ENCODE data around the gene HTRA3.
"Not testable (repeated sequence)": the region's sequence is repeated elsewhere in the genome, so short reads cannot be mapped to it uniquely, and the experiment has no call there.

Gene HTRA3

GRCh38 chr4:8330821-8331574, 61.4 kb downstream of the HTRA3 start:
- no peak for DNase-seq

- no peak for DNase-seq
These were observed 62.0 kb downstream of the HTRA3 start for GRCh38 chr4:8331575-8331955.

- no peak for DNase-seq
These were observed 62.7 kb downstream of the HTRA3 start for GRCh38 chr4:8332038-8332857.

GRCh38 chr4:8332891-8333331, 63.4 kb downstream of the HTRA3 start:
- DNase-seq = no peak

GRCh38 chr4:8333726-8334460, 64.3 kb downstream of the HTRA3 start:
- DNase-seq = no peak

GRCh38 chr4:8334786-8335460, 65.4 kb downstream of the HTRA3 start:
- no peak for DNase-seq

GRCh38 chr4:8335848-8336247, 66.3 kb downstream of the HTRA3 start:
- DNase-seq = no peak

GRCh38 chr4:8336412-8337075, 67.0 kb downstream of the HTRA3 start:
- no peak for DNase-seq

GRCh38 chr4:8338351-8338961, 68.9 kb downstream of the HTRA3 start:
- no peak for DNase-seq

GRCh38 chr4:8340781-8341241, 71.3 kb downstream of the HTRA3 start:
- no peak for DNase-seq

GRCh38 chr4:8341281-8341680, 71.7 kb downstream of the HTRA3 start:
- not testable (repeated sequence) for DNase-seq

- no peak for DNase-seq
These were observed 72.1 kb downstream of the HTRA3 start for GRCh38 chr4:8341691-8342090.

- DNase-seq = no peak
These were observed 73.2 kb downstream of the HTRA3 start for GRCh38 chr4:8342651-8343261.

- DNase-seq = no peak
These were observed 73.9 kb downstream of the HTRA3 start for GRCh38 chr4:8343262-8343966.

GRCh38 chr4:8343967-8344331, 74.4 kb downstream of the HTRA3 start:
- DNase-seq = no peak

- DNase-seq = no peak
These were observed 74.8 kb downstream of the HTRA3 start for GRCh38 chr4:8344377-8344776.

- no peak for DNase-seq
These were observed 75.7 kb downstream of the HTRA3 start for GRCh38 chr4:8345053-8345945.

- no peak for DNase-seq
These were observed 76.6 kb downstream of the HTRA3 start for GRCh38 chr4:8345946-8346814.
